IMR-90 (cell line): ENCODE results near the gene SIPA1. TPM values are rescaled to one million over a fixed set of nuclear protein-coding genes. Genes with fewer than 3 reads are reported as not detected.
A peak's percentile ranks its signal among the peaks of the same experiment; 100 is the strongest.

Source experiments
- ATAC-seq: fragments of 200-7000 bp; cut with Tn5 transposase; 2 replicates; pipeline ENCODE4 v1.9.1; 2020; ENCODE audit warnings: low read depth, mild to moderate bottlenecking, moderate library complexity
- BruUV-seq: library from RNA; stranded (reverse); fragments of 400-500 nt; replicated peaks from 2 replicates; lab custom pipeline; 2021; lab: Mats Ljungman, UMichigan
- CTCF ChIA-PET: fragments of 300-600 bp; formaldehyde crosslinking; extraction: SDS; loops from one replicate; lab custom pipeline; 2021; ENCODE audit warnings: antibody characterized with exemption; lab: Yijun Ruan, JAX
- POLR2A ChIA-PET: fragments of 300-600 bp; sonication (Branson Sonifier 250); formaldehyde crosslinking; loops from one replicate; lab custom pipeline; 2022; ENCODE audit warnings: antibody characterized with exemption; ENCODE audit not compliant: unreplicated experiment; lab: Charles Lee
- DNase-seq: peaks from one replicate; pipeline ENCODE4 v3.0.0; 2013
- H2AFZ ChIP-seq: replicated peaks from 2 replicates; pipeline ENCODE3; 2013; ENCODE audit warnings: low read length, mild to moderate bottlenecking; ENCODE audit not compliant: poor library complexity
- H2AK5ac ChIP-seq: 2 replicates; pipeline ENCODE4 v1.6.1; 2013; ENCODE audit warnings: low read depth, low read length, inconsistent platforms
- H2AK9ac ChIP-seq: replicated peaks from 2 replicates; pipeline ENCODE3; 2013; ENCODE audit warnings: mild to moderate bottlenecking, low read depth, low read length, moderate library complexity; ENCODE audit not compliant: poor library complexity
- H2BK120ac ChIP-seq: 2 replicates; pipeline ENCODE4 v1.6.1; 2013; ENCODE audit warnings: low read depth, low read length, inconsistent platforms
- H2BK15ac ChIP-seq: 3 replicates; pipeline ENCODE4 v1.6.1; 2013; ENCODE audit warnings: low read depth, low read length, inconsistent platforms
- H2BK20ac ChIP-seq: 2 replicates; pipeline ENCODE4 v1.6.1; 2013; ENCODE audit warnings: low read depth, mild to moderate bottlenecking, inconsistent platforms, low read length, moderate library complexity
- H2BK5ac ChIP-seq: 2 replicates; pipeline ENCODE4 v1.6.1; 2013; ENCODE audit warnings: mild to moderate bottlenecking, low read depth, low read length, inconsistent platforms; ENCODE audit not compliant: poor library complexity, severe bottlenecking
- H3K14ac ChIP-seq: replicated peaks from 2 replicates; pipeline ENCODE4 v1.6.1; 2013; ENCODE audit warnings: low read depth, low read length, inconsistent platforms
- H3K18ac ChIP-seq: 2 replicates; pipeline ENCODE4 v1.6.1; 2013; ENCODE audit warnings: low read depth, low read length, control low read depth
- H3K23ac ChIP-seq: 2 replicates; pipeline ENCODE4 v1.6.1; 2013; ENCODE audit warnings: low read depth, low read length, inconsistent platforms
- H3K27ac ChIP-seq: 2 replicates; pipeline ENCODE4 v1.5.1; 2013; ENCODE audit warnings: mild to moderate bottlenecking, control low read depth, low read length; ENCODE audit not compliant: insufficient read depth
- H3K27me3 ChIP-seq: 2 replicates; pipeline ENCODE4 v1.6.1; 2013; ENCODE audit warnings: low read length; ENCODE audit not compliant: control insufficient read depth, insufficient read depth
- H3K36me3 ChIP-seq: 2 replicates; pipeline ENCODE4 v1.6.1; 2013; ENCODE audit warnings: low read length, mixed read lengths; ENCODE audit not compliant: control insufficient read depth, insufficient read depth
- H3K4ac ChIP-seq: 2 replicates; pipeline ENCODE4 v1.6.1; 2013; ENCODE audit warnings: low read depth, low read length, inconsistent platforms
- H3K4me1 ChIP-seq: 2 replicates; pipeline ENCODE4 v1.6.1; 2013; ENCODE audit warnings: low read length, mixed read lengths; ENCODE audit not compliant: control insufficient read depth, insufficient read depth
- H3K4me2 ChIP-seq: 2 replicates; pipeline ENCODE4 v1.6.1; 2013; ENCODE audit warnings: low read depth, mild to moderate bottlenecking, control low read depth, low read length, moderate library complexity
- H3K4me3 ChIP-seq: 2 replicates; pipeline ENCODE4 v1.5.1; 2013; ENCODE audit warnings: low read depth, mild to moderate bottlenecking, control low read depth, low read length, moderate library complexity; ENCODE audit not compliant: insufficient read depth
- H3K56ac ChIP-seq: 2 replicates; pipeline ENCODE4 v1.6.1; 2013; ENCODE audit warnings: low read length, inconsistent platforms; ENCODE audit not compliant: insufficient read depth; ENCODE audit errors: extremely low read depth
- H3K79me1 ChIP-seq, 2 experiments: 2 replicates each; pipeline ENCODE4 v1.6.1; 2013; ENCODE audit warnings: low read length in 2 of 2, inconsistent platforms in 1 of 2, low read depth in 1 of 2
- H3K9ac ChIP-seq: 2 replicates; pipeline ENCODE4 v1.6.1; 2013; ENCODE audit warnings: low read depth, low read length, control low read depth
- H3K9me1 ChIP-seq: 2 replicates; pipeline ENCODE4 v1.6.1; 2013; ENCODE audit warnings: low read length, inconsistent platforms; ENCODE audit not compliant: insufficient read depth
- H3K9me3 ChIP-seq: 2 replicates; pipeline ENCODE4 v1.6.1; 2013; ENCODE audit warnings: low read length; ENCODE audit not compliant: control insufficient read depth, insufficient read depth
- H4K20me1 ChIP-seq: 2 replicates; pipeline ENCODE4 v1.6.1; 2013; ENCODE audit warnings: low read length, inconsistent platforms; ENCODE audit not compliant: insufficient read depth
- H4K5ac ChIP-seq: 2 replicates; pipeline ENCODE4 v1.6.1; 2013; ENCODE audit warnings: mild to moderate bottlenecking, low read depth, low read length, control low read depth
- H4K8ac ChIP-seq, 2 experiments: 2 replicates each; pipeline ENCODE4 v1.6.1; 2013; ENCODE audit warnings: low read depth in 2 of 2, low read length in 2 of 2, control low read depth in 1 of 2, inconsistent platforms in 1 of 2
- H4K91ac ChIP-seq: 2 replicates; pipeline ENCODE4 v1.6.1; 2013; ENCODE audit warnings: low read depth, low read length, inconsistent platforms; ENCODE audit not compliant: insufficient read depth
- BHLHE40 ChIP-seq: fragments of 150-350 bp; IDR thresholded peaks from 2 replicates; pipeline ENCODE4 v1.6.1; 2016; ENCODE audit warnings: mild to moderate bottlenecking, low read depth, low read length
- CHD1 ChIP-seq: IDR thresholded peaks from 2 replicates; pipeline ENCODE4 v1.6.1; 2012; ENCODE audit warnings: low read depth, low read length, improper control_type of control experiment
- ELK1 ChIP-seq: fragments of 150-350 bp; IDR thresholded peaks from 2 replicates; pipeline ENCODE4 v1.6.1; 2016; ENCODE audit warnings: low read depth, mild to moderate bottlenecking, low read length, moderate library complexity, borderline replicate concordance
- MAFK ChIP-seq: IDR thresholded peaks from 2 replicates; pipeline ENCODE4 v1.6.1; 2012; ENCODE audit warnings: low read depth, low read length, improper control_type of control experiment
- MAZ ChIP-seq: IDR thresholded peaks from 2 replicates; pipeline ENCODE4 v1.6.1; 2012; ENCODE audit warnings: low read depth, mild to moderate bottlenecking, low read length, improper control_type of control experiment, moderate library complexity, borderline replicate concordance
- MXI1 ChIP-seq: IDR thresholded peaks from 2 replicates; pipeline ENCODE4 v1.6.1; 2012; ENCODE audit warnings: low read depth, mild to moderate bottlenecking, low read length, moderate library complexity, borderline replicate concordance
- SMC3 ChIP-seq: fragments of 150-350 bp; IDR thresholded peaks from 2 replicates; pipeline ENCODE4 v1.6.1; 2016; ENCODE audit warnings: low read depth, mild to moderate bottlenecking, antibody characterized with exemption, low read length, moderate library complexity
- WGBS, 2 experiments: methylation state at CpG; one replicate each; pipeline versions ENCODE4 v1.1.5 to v1.1.7; 2013; ENCODE audit warnings: missing lambda C conversion rate in 2 of 2; ENCODE audit not compliant: insufficient read length in 1 of 2; ENCODE audit errors: extremely low coverage in 2 of 2; 5-methylcytosine and 5-hydroxymethylcytosine counted together
- dilution Hi-C: fragments of 300-500 bp; cut with HindIII; formaldehyde crosslinking; loops from one replicate; pipeline ENCODE4 v1.14.3; 2018; ENCODE audit warnings: low sequenced_read_pairs; ENCODE audit not compliant: unreplicated experiment
- in situ Hi-C: fragments of 300-500 bp; cut with MboI; formaldehyde crosslinking; loops from 3 replicates; pipeline ENCODE4 v1.14.3; 2019; ENCODE audit warnings: low sequenced_read_pairs, inconsistent platforms, mixed read lengths
- intact Hi-C: fragments of 100-400 bp; cut with micrococcal nuclease; formaldehyde crosslinking; loops from 2 replicates; pipeline ENCODE4 v1.10.0; 2022
- polyA plus RNA-seq, 3 experiments: library from polyadenylated mRNA; depleted of rRNA; stranded (reverse); fragments of >200 nt; gene quantifications; 2 replicates each; pipeline ENCODE4 v1.2.3, GENCODE V29; 2012; ENCODE audit warnings: low replicate concordance in 1 of 3
- total RNA-seq: library from RNA; depleted of rRNA; stranded (reverse); fragments of >200 nt; gene quantifications from 2 replicates; pipeline ENCODE4 v1.2.3, GENCODE V29; 2012

Gene SIPA1
- total and polyA plus RNA-seq, 2 of the 4 experiments (the other 2 are of a cell fraction) = 10.6 to 39.7 TPM

GRCh38 chr11:65650547-65651338 is 12.8 kb downstream of the SIPA1 start (continued):
- TF ChIP-seq ELK1 = no peak

DNA sequence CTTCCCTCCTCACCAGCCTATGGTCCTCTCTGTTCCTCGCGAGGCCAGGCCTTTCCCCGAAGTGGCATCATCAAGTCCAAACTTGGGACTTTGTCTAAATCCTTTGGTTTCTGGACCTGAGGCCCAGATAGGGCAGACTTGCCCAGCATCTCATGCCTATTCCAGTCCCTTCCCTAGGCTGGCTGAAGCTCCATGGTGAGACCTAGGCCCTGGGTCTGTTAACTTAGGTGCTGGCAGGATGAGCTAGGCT is 13.4 kb downstream of the SIPA1 start:
- Histone ChIP-seq H3K27ac (no peak overlapping the region), H2BK20ac (no peak overlapping the region)
- WGBS, 2 experiments = 71% methylated on average over 1 of the region's 3 CpGs; no CpG with 5 or more reads in 1 of the 2 experiments

More for the DNA sequence above, 13.4 kb downstream of the SIPA1 start:
- intact Hi-C loops = no loop called here
- ATAC-seq (no peak), DNase-seq (no peak)
- no peak overlapping the region for H3K4me3 ChIP-seq
- H3K4ac ChIP-seq = peak overlapping the region; percentile 89
- TF ChIP-seq SMC3 = no peak
- no peak for TF ChIP-seq MAZ
- TF ChIP-seq MAFK = no peak
- no peak for TF ChIP-seq MXI1
- no peak for TF ChIP-seq CHD1
- no peak for TF ChIP-seq BHLHE40
- no peak overlapping the region for H3K4me2 ChIP-seq
- H2BK15ac ChIP-seq = no peak overlapping the region
- dilution Hi-C loops = no loop called here
- peaks cover 34% of the 10 kb centered on the region for H3K36me3 ChIP-seq
- no peak overlapping the region; a peak in 1 of 4 replicates for H4K8ac ChIP-seq
- H4K91ac ChIP-seq = 0 out of 2 replicates have a peak overlapping the region, but pooled peaks have one; percentile 13
- BruUV-seq = no TSS peak
- no peak overlapping the region for H3K56ac ChIP-seq
- H3K27me3 ChIP-seq = no peaks in the 10 kb centered on the region
- ChIA-PET POLR2A (no interaction called here), CTCF (no interaction called here)
- H3K23ac ChIP-seq = peak overlapping the region; percentile 35; the same call in 1 of the 2 replicates
- H2AK5ac ChIP-seq = peak overlapping the region; percentile 91; the same call in 1 of the 2 replicates
- H2BK120ac ChIP-seq = no peak overlapping the region
- peaks cover 16 to 30% of the 10 kb centered on the region in 2 experiments; a peak in 3 of 4 replicates for H3K79me1 ChIP-seq
- in situ Hi-C loops = no loop called here
- H3K4me1 ChIP-seq = peaks cover 17% of the 10 kb centered on the region
- H3K9me1 ChIP-seq = peaks cover 14% of the 10 kb centered on the region
- no peak overlapping the region for H3K18ac ChIP-seq
- peaks cover 4% of the 10 kb centered on the region; the same call in 1 of the 2 replicates for H4K20me1 ChIP-seq
- H4K5ac ChIP-seq = no peak overlapping the region
- no peak overlapping the region for H3K9ac ChIP-seq
- no peak overlapping the region for H2AFZ ChIP-seq
- H3K14ac ChIP-seq = no peak overlapping the region
- H2AK9ac ChIP-seq = no peak overlapping the region
- H2BK5ac ChIP-seq = no peak overlapping the region
- H3K9me3 ChIP-seq = no peaks in the 10 kb centered on the region
